IPS-11a (cell line): ENCODE measurements around the gene HELZ2.

Experiments used
- H3K4me3 ChIP-seq: one replicate; pipeline ENCODE4 v1.5.1; 2013; ENCODE audit warnings: low read depth, low read length, control low read depth

HELZ2 gene

DNA sequence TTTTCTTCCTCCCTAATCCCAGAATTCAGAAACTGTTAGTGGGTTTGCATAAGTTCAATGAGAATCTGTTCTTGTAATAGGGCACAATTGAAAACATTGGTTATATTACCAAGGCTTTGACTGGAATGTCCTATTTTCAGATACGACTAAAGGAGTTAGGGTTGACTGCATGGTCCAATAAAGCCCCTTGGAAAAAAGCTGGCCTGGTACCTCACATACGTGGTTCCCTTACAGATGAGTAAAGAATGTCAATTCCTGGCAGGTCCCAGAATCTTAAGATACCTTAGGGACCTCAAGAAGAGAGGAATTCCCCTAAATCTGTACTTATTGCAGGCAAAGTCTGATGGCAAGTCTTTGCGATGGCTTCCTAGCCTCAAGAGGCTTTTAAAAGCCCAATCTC lies 48.9 kb downstream of the HELZ2 start:
- no peak overlapping the region for H3K4me3 ChIP-seq
